RPMI8226 (cell line): Measurements from ENCODE around the gene TMEM158.

Experiments used
- DNase-seq: peaks from one replicate; pipeline ENCODE4 v3.0.0-alpha.2; 2015

The TMEM158 gene

DNA sequence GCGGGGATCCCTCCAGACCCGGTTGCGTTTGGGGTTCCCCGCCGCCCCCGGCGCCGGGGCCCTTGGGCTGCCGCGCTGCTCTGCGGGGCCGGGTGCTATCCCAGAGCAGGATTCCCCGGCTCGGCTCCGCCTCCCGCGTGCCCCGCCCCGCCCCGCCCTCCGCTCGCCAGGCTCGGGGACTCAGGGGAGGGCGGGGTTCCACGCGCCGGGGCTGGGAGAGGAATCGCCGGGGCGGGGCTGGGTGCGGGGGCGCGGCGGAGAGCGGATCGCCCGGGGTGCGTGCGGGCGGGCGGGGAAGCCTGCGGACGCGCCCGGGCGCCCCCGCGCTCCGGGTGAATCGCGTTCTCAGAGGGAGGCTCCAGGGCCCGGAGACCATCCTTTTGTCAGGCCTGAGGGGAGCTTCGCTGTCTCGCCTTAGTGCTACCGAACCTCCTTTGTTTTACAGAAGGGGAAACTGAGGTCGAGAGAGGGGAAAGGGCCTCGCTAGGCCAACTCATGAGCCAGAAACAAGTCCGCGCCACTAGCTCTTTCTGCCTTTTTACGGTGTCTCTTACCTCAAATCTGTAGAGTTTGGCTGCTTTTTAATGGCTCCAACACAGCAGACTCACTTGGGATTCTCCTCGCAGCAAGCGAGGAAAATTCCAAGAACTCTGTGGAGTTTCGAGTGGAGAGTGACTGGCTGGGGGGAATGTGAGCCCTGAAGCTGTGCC, at the start of gene TMEM158:
TMEM158 (minus strand) TSS at position 82 of the 710 bp plus-strand sequence. CDS start 260 bp downstream, outside the sequence.
- peak; percentile 85 for DNase-seq

DNA sequence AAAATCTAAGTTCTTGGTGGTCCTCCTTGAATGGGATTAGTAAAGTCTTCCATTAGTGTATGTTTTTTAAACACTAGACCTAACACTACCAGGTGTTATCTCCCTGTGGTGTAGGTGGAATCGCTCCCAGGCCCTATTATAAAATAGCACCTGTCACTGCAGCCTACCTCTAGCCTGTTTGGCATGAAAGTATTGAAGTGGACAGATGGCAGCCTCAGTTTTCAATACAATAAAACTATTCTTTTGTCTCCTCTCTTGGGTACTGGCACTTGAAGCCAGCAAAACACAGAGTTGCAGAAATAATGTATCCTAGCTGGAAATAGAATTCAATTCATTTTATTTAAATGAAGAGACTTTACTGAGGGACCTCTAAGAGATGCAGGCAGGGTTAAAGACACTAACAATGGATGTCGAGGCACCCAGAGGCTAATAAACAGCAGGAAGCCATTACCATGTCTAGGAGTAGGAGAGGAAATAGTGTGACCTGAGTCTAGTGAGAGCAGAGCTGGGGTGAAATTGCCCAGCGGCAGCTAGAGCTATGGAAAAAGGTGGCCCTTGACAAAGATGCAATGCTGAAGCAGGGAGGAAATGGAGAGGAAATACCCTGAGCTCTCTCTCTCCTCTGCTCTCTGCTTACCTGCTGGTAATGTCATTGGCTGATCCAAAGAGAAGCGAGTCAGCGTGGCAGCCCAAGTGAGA, 49.1 kb upstream of the TMEM158 start:
- no peak for DNase-seq

DNA sequence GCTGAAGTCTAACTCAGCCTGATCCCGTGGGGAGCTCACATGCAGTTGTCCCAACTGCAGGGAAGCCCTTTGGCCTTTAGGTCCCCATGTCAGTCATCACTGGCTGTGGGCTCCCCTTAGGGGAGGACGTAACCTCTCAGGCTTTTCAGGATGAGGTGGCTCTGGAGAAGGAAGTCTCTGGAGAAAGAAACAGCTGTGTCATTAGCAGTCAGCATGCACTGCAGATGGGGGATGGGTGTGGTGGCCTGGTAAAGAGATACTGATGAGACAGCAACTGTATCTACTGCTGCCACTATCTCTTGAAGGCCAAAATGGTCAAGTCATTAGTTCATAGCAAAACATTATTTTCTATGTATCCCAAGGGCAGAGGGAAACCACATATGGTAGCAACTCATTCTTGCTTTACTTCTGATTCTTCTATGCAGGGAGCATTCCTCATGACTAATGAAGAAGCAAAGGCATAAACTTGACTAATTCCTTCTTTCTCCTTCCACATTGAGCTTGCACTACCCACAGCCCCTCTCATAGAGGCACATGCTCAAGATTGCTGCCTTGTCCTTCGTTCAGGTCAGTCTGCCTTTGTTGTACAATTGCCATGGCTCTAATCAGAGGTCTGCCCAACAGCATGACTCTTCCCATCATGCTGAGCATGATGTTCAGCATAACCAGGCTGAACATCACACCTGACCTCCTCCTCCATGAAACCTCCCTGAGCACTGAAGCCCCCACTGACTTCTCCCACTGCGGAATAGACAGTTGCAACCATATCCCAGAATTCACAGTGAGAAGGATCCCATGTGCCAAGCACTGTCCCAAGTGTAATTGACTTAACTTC, 47.8 kb upstream of the TMEM158 start:
- DNase-seq = peak; percentile 26

DNA sequence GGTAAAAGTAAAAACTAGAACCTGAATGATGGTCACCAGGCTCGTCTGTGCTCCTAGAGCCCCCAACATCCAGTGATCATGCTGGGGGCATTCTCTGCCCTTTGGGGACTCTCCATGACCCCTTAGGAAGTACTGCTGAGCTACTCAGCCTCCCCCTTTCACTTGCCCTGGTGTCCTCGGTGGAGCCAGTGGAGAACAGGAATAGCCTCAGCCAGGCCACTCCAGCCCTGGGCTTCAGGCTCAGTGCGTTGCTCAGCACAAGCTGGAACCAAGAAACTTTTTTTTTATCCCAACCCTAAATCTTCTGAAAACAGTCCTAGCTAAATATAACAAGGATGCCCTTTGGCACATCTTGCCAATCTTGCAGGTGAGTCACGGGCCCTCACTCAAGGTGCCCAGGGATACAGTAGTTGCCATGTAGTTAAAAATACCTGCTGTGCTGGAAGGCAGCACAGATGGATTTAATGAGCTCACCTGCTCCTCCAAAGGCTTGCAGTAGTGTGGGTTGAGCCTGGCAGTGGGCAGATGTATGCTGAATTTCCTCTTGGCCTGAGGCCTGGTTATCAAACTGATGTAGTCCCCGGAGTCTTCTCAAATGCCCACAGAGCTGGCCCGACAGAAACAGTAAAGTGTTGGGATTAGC, 46.9 kb upstream of the TMEM158 start:
- peak; percentile 18 for DNase-seq

DNA sequence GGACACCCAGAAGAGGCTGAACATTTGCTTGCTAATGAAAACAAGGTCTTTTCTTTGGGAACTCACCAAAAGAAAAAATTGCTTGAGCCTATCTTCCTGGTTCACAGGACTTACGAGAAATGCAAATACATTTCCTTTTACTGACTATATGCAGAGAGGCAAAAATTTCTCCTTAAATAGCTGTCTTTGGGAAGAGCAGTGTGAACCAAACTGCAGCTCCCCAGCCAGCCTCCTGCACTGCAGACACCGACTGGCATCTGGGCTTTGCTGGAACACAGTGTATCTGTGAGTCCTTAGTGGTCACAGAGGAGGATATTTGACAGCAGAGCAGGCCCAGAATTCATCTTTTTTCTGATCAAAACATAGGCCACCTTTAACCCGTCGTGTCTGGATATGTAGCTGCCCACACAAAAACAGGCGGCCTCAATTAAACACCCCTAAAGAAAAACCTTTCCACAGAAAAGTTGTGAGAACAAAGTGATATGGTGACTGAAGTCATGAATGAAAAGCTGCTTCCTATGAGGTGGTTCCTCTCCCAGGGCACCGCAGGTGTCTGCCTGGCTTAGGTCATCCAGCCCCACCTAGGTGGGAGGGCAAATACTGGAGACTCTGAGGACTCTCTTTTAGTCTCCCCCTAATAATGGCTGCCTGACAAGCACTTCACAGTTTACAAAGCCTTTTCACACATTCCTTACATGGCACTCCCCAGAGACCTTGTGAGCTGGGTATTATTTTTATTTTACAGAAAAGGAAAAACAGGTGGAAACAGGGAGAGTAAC, 46.1 kb upstream of the TMEM158 start:
- no peak for DNase-seq

DNA sequence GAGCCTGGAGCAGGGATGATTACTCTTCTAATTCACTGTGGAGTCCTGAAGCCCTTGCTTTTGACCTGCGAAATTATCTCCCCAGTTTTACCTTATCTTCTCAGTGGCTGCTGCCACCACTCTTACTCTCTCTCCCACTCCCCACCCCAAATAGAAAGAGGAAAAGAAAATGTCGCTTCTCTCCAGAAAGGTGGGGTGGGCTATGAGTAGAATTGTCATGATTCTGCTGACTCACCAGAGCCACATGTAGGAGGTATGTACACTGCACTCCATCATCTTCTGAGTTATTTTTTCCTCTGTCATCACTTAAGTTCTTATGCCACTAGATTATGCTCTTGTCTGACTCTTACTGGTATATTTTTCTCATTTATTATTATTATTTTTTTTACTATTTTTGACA, 43.9 kb upstream of the TMEM158 start:
- no peak for DNase-seq

DNA sequence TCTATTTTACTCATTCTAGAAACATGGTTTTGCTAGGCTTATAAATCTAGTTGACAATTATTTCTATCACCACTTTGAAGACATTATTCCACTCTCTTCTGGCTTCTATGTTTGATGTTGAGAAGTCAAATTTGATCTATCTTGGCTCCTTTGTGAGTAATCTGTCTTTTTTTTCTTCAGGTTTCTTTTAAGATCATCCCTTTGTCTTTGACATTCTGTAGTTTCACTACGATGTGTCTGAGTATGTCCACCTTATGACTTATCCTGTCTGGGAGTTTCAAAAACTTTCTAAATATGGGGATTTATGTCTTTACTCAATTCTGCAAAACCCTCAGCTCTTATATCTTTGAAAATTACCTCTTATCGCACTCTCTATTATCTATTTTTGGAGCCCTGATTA, 41.0 kb upstream of the TMEM158 start:
- DNase-seq = no peak

DNA sequence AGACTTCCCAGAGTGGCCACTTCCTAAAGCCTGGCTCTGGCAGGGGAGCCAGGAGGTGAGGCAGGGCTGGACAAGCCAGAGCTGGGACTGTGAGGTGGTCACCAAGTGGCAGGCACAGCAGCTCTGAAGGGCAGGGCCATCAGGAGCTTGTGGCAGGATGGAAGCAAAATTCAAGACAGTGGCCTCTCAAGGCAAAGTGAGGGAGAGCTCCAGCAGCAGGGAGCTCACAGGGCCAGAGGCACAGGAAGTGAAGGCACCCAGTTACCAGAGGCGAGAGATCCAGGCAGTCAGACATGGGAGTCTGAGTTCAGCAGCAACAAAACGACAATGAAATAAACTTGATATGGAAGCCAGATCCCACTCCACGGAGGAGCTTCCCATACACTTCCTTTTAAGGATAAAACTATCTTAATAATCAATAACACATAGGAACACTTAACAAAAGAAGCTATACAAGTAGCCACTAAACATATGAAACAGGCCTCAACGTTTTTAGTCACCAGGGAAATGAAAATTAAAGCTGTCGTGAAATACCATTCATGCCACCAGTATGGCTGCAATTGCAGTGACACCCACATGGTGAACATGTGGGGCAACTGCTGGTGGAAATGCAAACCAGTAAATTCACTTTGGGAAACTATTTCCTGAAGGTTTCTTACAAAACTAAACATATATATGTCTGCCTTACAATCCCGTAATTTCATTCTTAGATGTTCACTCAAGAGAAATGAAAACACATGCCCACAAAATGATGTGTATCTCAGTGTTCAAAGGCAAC, 35.4 kb upstream of the TMEM158 start:
- DNase-seq = no peak

DNA sequence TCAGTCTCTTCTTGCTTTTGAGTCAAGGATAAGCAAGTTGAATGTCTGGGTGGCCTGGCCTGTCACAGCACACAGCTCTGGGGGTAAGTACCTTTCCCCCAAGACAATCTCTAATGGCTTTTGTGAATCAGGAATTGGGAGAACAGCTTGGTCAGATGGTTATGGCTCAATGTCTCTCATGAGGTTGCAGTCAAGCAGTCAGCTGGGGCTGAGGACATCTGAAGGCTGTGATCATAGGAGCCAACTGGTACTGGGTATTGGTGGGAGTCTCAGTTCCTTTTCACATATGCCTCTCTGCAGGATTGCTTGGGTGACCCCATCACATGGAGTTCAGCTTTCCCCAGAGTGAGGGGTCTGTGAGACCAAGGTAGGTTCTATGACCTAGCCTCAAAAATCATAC, 33.0 kb upstream of the TMEM158 start:
- DNase-seq = no peak

DNA sequence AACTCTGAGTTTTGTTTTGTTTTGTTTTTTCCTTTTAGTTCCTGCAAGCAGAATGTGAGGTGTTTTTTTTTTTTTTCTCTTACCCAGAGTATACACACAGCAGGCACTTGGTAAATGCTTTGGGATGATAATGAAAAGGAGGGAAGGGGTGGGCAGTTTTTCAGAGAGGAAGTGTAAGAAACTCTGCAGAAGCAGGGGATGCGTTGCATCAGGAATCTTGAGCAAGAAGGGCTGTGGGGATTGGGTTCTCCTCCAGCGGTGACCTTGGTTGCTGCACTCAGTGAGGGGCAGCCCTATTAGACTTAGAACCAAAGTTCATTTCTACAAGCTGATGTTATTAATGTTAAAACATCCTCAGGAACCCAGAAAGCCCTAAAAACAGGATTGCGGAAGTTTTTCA, 32.2 kb upstream of the TMEM158 start:
- no peak for DNase-seq

DNA sequence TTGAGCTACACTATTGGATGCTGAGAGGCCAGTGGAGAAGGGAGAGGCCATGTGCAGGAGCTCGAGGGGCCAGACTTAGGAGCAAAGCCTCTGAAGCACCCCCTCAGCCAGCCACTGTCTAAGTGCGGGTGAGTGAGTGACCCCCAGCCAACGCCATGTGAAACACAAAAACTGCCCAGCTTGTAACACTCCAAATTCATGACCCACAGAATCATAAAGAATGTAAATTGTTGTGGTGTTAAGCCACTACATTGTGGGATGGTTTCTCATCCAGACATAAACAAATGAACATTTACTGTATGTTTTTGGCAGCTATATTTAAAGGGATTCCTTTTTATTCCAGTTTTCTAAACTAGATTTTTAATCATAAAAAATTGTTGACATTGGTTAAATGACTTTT, 27.2 kb upstream of the TMEM158 start:
- DNase-seq = no peak

DNA sequence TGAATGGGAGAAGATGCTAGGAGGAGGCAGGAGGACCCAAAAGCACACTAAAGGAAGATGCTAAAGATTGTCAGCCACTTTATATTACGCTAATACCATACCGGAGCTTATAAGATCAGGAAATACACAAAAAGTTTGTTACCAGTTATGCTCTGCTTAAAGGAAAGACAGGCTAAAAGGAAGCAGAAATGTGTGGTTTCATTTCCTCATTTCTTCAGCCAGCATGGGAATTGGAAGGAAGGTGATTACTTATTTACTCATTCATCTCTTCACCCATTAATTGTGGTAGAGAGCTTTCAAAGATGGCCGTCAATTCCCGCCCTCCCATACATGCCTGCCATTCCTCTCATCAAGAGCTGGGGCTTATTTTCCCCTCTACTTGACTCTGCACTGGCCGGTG, 26.7 kb upstream of the TMEM158 start:
- DNase-seq = peak; percentile 13

DNA sequence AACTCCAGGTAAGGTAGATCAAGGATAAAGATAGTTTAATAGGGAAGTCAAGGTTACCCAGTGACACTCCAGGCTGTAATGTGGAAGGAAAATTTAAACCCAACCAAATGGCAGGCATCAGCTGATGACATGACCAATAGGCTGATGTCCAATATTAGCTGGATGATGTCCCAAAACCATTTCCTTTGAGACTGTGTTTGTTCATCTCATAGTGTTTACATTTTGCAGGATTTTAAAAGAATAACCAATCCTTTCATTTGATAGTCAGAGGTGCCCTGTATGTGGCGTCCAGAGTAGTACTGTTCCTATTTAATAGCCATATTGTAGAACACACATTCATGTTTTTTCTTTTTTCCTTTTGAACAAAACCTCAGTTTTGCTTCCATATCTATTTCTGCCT, 23.3 kb upstream of the TMEM158 start:
- DNase-seq = no peak

DNA sequence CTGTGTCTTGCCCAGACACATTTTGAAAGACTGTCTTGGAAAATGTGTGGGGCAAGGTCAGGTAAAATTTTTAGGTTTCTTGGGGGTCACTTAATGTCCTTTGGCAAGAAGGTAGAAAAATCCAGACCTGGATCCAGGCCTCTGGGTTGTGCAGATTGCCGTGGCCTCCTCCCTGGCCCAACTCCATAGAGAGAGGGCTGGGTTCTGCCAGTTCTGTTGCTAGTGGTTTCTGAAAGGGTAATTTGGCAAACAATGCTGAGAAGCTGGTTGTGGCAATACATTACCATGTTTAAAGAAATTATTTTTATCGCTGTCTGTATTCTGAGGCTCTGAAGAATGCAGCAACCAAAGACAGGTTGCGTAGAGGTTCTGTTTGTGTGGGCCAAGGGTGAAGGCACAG, 20.2 kb upstream of the TMEM158 start:
- no peak for DNase-seq

DNA sequence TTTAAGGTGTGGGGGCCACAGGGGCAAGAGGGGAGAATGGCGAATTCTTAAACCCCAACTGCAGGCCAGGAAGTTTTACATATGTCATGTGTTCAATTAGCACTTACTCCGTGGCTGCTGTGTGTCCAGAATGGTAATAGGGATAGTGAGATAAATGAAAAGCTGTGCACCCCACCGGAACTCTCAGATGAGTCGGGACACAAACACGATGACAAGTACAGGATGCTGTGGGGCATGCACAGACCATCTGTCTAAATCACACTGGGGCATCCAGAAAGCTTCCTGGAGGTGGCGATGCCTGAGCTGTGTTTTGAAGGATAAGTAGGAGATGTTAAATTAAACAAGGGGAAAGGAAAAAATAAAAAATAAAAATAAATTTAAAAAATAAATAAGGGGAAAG, 18.3 kb upstream of the TMEM158 start:
- no peak for DNase-seq

DNA sequence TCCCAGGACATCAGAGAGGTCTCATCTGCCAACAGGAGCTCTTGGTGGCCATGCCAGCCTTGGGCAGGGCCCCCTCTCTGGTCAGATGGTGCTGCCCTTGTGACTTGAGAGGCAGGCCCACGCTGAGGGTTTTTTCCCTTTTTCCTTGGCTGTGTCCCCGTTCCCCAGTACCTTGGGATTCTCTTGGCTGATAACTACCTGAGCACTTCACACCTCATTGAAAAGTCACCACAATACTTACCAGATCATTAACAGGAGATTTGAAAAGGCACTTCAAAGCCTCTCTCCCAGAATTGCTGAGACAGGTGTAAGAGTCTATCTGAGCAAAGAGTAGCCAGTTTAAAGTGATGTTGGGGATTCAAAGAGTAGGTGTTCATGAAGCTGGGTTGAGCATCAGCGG, 15.1 kb upstream of the TMEM158 start:
- DNase-seq = no peak

DNA sequence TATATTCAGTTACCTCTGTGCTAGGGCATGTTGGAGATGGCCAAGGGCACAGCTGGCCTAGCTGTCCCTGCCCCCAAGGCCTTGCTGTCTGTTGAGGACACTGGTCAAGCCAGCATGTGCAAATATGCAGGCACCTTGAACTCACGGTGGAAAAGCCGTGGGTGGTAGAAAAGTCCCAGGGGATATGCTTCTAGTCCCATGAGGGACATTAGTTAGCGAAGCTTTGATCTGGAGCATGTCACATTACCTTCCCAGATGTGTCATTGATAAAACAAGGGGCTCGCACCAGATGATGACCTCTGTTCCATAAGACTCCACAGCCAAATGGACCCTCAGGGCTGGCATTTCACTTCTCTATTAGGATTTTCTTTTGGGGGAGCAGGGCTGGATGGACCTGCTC, 14.2 kb upstream of the TMEM158 start:
- DNase-seq = no peak

DNA sequence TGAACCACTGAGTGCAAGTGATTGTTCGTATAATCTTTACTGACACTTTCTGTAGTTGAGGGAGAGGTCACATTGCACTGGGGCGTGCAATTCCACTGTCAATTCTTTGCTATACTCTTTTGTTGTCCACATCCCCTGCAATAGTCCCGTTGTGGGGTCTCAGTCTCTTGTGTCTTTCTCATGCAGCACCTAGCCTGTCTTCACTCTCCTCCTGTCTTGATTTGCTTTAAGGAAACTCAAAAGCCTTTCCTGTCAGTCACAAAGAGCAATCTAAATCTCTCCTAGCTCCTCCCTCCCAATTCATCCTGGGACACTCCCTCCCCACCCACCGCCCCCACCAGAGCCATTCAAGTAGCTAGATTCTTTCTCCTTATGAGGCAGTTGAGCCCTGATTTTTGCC, 13.2 kb upstream of the TMEM158 start:
- DNase-seq = no peak

DNA sequence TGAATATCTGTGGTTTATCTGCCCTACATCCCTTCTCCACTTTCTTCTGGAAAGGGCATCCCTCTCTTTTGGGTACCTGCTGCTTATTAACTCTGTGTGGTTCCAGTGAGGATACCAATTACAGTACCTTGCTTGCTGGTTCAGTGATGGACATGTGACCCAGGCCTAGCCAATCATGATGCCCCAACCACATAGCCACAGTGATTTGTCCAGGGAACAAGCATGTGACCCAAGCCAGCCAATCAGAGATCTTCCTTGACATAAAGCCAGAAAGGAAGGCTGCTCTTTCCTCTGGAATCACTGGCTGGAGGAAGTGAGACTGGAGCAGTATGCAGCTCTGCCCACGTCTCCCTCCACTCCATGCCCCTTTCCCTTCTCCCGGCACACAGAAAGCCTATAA, 10.9 kb upstream of the TMEM158 start:
- no peak for DNase-seq

DNA sequence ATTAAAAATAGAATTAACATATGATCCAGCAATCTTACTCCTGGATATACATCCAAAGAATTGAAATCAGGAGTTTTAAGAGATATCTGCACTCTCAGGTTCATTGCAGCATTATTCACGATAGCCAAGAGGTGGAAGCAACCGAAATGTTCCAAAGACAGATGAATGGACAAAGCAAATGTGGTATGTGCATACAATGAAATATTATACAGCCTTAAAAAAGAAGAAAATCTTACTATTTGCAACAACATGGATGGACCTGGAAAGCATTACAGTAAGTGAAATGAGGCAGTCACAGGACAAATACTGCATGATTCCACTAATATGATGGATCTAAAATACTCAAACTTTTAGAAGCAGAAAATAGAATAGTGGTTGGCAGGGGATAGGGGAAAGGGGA, 9.3 kb upstream of the TMEM158 start:
- DNase-seq = no peak

DNA sequence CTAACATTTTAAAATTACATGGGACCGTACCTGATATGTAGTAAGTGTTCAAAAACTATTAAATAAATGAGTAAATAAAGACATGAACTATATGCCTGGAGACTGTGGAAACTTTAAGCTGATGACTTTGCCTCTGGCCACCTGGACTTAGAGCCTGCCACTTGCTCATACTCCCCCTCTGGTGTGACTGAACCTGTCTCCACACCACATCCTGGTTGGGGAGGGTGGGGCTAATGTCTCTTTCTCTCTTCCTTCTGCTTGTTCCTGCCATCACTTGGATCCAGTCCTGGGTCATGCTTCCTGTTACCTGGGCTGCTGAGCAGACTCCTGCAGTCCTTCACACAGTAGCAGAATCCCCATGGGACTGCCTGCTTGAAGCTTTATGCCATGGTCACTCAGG, 8.2 kb upstream of the TMEM158 start:
- DNase-seq = no peak

DNA sequence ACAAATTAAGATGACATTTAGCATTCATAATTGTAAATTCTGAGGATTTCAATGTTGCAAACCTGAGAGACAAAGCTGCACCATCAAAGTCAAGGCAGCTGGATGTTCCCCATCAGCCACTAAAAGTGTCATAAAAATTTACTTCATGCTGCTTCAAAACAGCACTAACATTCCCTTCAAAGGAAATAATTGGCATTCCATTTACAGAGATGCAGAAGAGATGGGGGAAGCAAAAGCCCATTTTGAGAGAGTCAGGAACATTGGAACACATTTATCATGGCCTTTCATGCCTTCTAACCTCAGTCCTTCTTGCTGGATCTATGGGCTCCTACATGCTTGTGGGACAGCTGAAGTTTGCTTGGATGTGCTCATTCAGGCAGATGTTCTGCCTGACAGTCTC, 6.4 kb upstream of the TMEM158 start:
- no peak for DNase-seq
